Ascending aorta (tissue), 2 donors: ENCODE results near the gene LUZP2. TPM values are rescaled to one million over a fixed set of nuclear protein-coding genes. Genes with fewer than 3 reads are reported as not detected.
"Not testable (repeated sequence)": the region's sequence is repeated elsewhere in the genome, so short reads cannot be mapped to it uniquely, and the experiment has no call there.

ENCODE experiments used
- DNase-seq, 2 donors: peaks; one replicate each; pipeline ENCODE4 v3.0.0-alpha.2; 2019; ENCODE audit warnings: low spot score in 2 of 2
- H3K27ac ChIP-seq, 2 donors: fragments of 200-600 bp; sonication (generic); one replicate each; pipeline ENCODE4 v1.5.1; 2016 to 2017; ENCODE audit warnings: mild to moderate bottlenecking in 1 of 2
- H3K27me3 ChIP-seq: fragments of 200-600 bp; sonication (generic); one replicate; pipeline ENCODE4 v1.5.1; 2017
- H3K36me3 ChIP-seq, 2 donors: fragments of 200-600 bp; sonication (generic); one replicate each; pipeline ENCODE4 v1.5.1; 2016
- H3K4me1 ChIP-seq, 2 donors: fragments of 200-600 bp; sonication (generic); one replicate each; pipeline ENCODE4 v1.5.1; 2016 to 2017; ENCODE audit warnings: mild to moderate bottlenecking in 1 of 2
- H3K4me3 ChIP-seq, 2 donors: fragments of 200-600 bp; sonication (generic); one replicate each; pipeline ENCODE4 v1.5.1; 2016 to 2017; ENCODE audit warnings: mild to moderate bottlenecking in 1 of 2
- H3K9me3 ChIP-seq, 2 donors: fragments of 200-600 bp; sonication (generic); one replicate each; pipeline ENCODE4 v1.5.1; 2016
- CTCF ChIP-seq, 3 experiments: fragments of 200-600 bp in 2 of 3; fragments of 450-650 bp in 1 of 3; sonication (generic) in 2 of 3; IDR thresholded peaks; one replicate each; pipeline ENCODE4 v1.5.1; 2016 to 2019; ENCODE audit warnings: antibody characterized with exemption in 3 of 3, mild to moderate bottlenecking in 1 of 3, moderate library complexity in 1 of 3
- intact Hi-C: fragments of 100-400 bp; cut with DNase I; formaldehyde crosslinking; loops from one replicate; pipeline ENCODE4 v1.15.1; 2023
- total RNA-seq: library from RNA; depleted of rRNA; stranded (reverse); fragments of >200 nt; gene quantifications from one replicate; pipeline ENCODE4 v1.1.0, GENCODE V29; 2016

The LUZP2 gene
- total RNA-seq, 1 donor from 2014 or later = 0.11 TPM

DNA sequence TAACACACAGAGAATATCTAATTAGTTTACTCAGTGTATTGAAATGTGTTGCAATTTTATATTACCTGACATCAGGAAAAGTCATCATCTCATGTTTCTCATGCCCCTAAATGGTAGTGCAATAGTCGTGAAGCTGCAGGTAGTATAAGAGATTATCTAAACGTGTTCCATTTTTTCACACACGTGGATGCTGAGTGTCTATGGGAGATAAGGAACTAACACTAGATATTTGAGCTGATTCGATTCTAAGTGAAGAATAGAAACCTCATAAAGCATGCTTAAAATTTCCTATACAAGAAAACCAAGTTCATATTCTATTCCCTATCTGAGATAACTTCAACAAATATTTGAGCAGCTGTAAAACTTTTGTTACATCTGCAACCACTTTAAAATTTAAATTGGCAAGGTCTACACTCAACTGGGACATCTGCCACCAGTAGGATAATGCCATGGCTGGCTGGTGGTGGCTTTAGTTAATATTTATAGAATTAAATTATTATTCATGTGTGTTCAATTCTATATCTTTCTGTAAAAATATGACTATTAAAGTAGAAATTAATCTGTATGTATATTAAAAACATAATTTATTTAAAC, 388.8 kb downstream of the LUZP2 start:
- Histone ChIP-seq H3K27me3 (no peaks in the 10 kb centered on the region), H3K9me3 (no peaks in the 10 kb centered on the region), H3K36me3 (no peaks in the 10 kb centered on the region), H3K4me1 (no peaks in the 10 kb centered on the region), H3K27ac (no peak overlapping the region), H3K4me3 (no peak overlapping the region)
- TF ChIP-seq CTCF (IDR thresholded peaks at IDR 0.05) = no peak
- intact Hi-C loops = no loop called here
- no peak for DNase-seq

DNA sequence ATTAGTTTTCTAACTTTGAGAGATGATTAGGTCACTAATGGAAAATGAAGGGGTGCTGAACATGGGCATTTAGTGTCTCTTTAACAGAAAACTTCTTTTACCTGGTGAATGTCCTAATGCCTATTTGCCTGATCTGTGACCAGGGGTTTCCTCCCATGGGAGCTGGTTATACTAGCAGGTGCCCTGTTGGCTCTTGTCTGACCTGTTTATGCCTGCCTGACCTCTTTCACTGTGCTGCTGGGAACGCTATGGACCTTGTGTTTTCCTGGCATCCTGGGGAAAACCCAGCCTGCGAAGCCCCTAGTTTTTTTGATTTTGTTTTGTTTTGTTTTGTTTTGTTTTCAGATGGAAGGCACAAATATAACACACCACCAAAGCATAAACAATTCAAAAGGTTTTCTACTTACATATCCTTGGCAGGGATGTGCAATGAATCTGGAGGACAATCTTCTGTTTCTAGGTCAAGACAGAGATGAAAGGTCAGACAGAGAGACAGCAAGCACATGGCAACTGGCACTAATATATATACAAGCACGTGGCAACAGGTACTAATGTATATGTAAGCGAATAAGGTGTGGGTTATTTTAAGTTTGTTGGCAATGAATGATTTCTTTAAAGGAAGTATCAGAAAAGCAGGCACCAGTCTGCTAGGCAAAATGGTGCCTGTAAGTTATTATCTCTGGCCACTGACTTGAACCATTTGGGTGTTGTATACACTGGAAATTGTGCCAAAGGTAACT, 390.2 kb downstream of the LUZP2 start:
- no peak for TF ChIP-seq CTCF (IDR thresholded peaks at IDR 0.05)
- no peaks in the 10 kb centered on the region for H3K27me3 ChIP-seq
- no peaks in the 10 kb centered on the region for H3K36me3 ChIP-seq
- no peaks in the 10 kb centered on the region for H3K4me1 ChIP-seq
- no peak overlapping the region for H3K4me3 ChIP-seq
- no peak for DNase-seq
- no peak overlapping the region for H3K27ac ChIP-seq
- intact Hi-C loops = no loop called here
- no peaks in the 10 kb centered on the region for H3K9me3 ChIP-seq

DNA sequence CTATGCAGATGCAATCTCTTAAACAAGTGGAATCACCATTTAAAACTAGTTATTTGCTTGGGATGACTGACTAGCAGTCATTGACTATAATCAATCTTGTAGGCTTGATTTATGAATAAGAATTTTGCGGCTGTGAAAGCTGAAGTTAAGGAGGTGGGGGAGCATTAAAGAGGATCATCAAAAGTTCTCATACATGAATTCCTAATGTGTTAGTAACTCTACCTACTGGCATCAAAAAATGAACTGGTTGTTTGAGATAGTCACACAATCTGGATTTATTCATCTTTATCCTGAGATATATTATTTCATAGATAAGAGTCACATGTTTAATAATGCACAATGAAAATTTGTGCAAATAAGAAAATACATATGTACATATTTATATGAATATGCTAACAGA, 393.6 kb downstream of the LUZP2 start:
- H3K36me3 ChIP-seq = no peaks in the 10 kb centered on the region
- H3K9me3 ChIP-seq = no peaks in the 10 kb centered on the region
- H3K27me3 ChIP-seq = no peaks in the 10 kb centered on the region
- no peak overlapping the region for H3K4me3 ChIP-seq
- H3K27ac ChIP-seq = no peak overlapping the region
- no peak for DNase-seq
- no peak for TF ChIP-seq CTCF (IDR thresholded peaks at IDR 0.05)
- intact Hi-C loops = no loop called here
- H3K4me1 ChIP-seq = no peaks in the 10 kb centered on the region

GRCh38 chr11:24891845-24892492, 395.1 kb downstream of the LUZP2 start:
- H3K36me3 ChIP-seq, H3K4me3 ChIP-seq, H3K27ac ChIP-seq, intact Hi-C loops, DNase-seq, H3K27me3 ChIP-seq, H3K4me1 ChIP-seq, H3K9me3 ChIP-seq: not testable (repeated sequence)

DNA sequence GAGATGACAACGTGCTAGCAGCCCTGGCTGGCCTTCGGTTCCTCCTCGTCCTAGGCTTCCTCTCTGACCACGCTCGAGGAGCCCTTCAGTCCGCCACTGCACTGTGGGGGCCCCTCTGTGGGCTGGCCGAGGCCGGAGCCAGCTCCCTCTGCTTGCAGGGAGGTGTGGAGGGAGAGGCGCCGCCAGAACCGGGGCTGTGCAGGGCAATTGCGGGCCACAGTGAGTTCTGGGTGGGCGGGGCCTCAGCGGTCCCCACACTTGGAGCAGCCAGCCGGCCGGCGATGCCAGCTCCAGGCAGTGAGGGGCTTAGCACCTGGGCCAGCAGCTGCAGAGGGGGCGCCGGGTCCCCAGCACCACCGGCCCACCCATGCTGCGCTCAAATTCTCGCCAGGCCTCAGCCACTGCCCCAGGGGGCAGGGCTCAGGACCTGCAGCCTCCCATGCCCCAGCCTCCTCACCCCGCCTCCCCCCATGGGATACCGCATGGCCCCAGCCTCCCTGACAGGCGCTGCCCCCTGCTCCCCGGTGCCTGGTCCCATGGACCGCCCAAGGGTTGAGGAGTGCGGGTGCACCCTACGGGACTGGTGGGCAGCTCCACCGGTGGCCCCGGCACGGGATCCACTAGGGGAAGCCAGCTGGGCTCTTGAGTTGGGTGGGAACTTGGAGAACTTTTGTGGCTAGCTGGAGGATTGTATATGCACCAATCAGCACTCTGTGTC, 399.4 kb downstream of the LUZP2 start:
- TF ChIP-seq CTCF (IDR thresholded peaks at IDR 0.05) = no peak
- intact Hi-C loops = no loop called here
- H3K36me3 ChIP-seq = no peaks in the 10 kb centered on the region
- no peaks in the 10 kb centered on the region for H3K9me3 ChIP-seq
- no peaks in the 10 kb centered on the region for H3K4me1 ChIP-seq
- no peak for DNase-seq
- H3K27ac ChIP-seq = no peak overlapping the region
- no peaks in the 10 kb centered on the region for H3K27me3 ChIP-seq
- no peak overlapping the region for H3K4me3 ChIP-seq

GRCh38 chr11:24900514-24900913, 403.7 kb downstream of the LUZP2 start:
- Histone ChIP-seq H3K4me3 (no peak overlapping the region), H3K9me3 (no peaks in the 10 kb centered on the region), H3K4me1 (no peaks in the 10 kb centered on the region), H3K27me3 (no peaks in the 10 kb centered on the region), H3K27ac (no peak overlapping the region), H3K36me3 (no peaks in the 10 kb centered on the region)
- DNase-seq = no peak
- intact Hi-C loops = no loop called here
- TF ChIP-seq CTCF (IDR thresholded peaks at IDR 0.05) = no peak
